ENCODE measurements around the gene CA10. TPM values are rescaled to one million over a fixed set of nuclear protein-coding genes. Genes with fewer than 3 reads are reported as not detected.

Gene CA10
- total RNA-seq, 1 donor from 2014 or later = not detected

- no peak for DNase-seq (ENCODE audit: extremely low read depth, low read depth, low spot score)
Measured at GRCh38 chr17:51890710-51891109, 267.8 kb downstream of the CA10 start.

DNA sequence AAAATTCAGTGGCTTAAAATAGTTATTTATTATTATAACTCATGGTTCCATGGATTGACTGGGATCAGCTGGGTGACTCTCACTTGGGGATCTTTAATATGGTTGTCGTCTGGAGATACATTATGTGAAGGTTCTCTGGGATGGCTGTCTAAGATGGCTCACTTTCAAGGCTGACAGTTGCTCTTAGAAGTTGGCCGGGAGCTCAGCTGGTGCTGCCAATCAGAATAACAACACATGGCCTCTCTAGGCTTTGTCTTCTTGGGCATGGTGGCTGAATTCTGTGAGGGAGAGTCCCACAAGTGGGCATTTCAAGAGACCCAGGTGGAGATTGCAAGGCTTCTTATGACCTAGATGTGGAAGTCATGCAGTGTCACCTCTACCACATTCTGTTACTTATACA, 269.7 kb downstream of the CA10 start:
- no peak for DNase-seq (ENCODE audit: extremely low read depth, low read depth, low spot score)

- DNase-seq (ENCODE audit: extremely low read depth, low read depth, low spot score) = no peak
Measured at GRCh38 chr17:51876986-51877385, 281.5 kb downstream of the CA10 start.

DNA sequence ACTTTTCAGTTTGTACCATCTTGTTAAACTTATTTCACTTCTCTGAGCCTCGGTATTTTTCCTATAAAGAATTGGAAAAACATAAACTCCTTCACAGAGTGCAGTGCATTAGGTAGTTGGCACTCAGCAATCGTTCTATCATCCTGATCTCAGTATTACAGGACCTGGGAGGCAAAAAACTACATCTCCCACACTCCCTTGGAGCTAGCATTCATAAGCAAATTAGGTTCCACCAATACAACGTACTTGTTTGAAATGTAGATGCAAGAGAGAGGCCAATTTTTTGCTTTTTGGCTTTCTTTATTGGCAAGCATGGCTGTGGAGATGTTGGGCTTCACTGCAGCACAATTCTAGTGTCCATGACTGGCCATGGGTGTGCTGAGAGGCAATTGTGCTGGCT, 285.2 kb downstream of the CA10 start:
- DNase-seq (ENCODE audit: extremely low read depth, low read depth, low spot score) = no peak

- no peak for DNase-seq (ENCODE audit: extremely low read depth, low read depth, low spot score)
Measured at GRCh38 chr17:51869387-51869786, 289.1 kb downstream of the CA10 start.

DNA sequence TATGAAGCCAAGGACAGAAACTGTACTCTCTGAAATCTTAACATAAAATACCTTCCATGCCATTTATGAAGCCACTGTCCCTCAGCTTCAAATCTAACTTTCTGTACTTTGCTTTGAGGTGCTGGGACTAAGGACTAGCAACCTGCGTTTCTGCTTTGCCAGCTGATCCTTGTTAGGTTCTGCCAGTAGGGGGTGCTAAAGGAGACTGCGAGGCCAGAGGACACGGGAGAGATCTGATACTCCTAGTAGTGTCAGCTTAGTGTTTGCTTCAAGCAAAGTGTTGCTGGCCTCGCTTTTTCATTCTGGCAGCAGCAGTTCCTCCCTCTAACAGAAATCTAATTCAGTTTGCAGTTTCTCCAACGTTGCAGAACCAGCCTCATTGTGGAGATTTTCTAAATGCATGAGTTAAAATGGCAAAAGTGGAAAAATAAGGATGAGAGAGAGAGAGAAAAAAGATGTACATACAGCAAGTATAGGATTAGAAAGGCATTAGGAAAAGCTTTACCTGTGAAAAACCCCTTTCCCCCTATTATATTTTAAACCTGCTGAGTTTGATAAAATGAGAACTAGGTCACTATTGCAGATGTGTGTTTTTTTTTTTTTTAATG, 297.5 kb downstream of the CA10 start:
- no peak for DNase-seq (ENCODE audit: extremely low read depth, low read depth, low spot score)

DNA sequence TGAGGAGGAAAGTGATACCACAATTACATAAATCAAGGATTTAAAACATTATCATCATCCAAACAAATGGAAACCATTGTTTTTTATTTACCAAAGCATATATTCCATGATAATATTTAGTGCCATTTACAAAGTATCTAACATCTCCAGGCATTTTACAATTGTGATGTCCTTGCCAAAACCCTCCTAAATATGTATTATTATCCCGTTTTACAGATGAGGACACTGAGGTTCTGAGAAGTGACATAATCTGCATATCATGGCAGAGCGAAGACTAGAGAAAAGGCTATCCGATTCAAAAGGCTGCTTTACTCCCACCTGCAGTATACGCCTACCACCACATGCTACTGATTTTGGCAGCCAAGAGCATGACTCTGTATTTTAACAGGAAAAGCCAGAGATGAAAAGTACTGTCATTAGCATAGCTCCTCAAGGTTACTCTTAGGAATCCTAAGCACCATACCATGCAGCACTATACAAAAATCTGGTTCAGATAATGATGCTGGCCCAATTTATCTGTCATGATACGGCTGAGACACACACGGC, 301.4 kb downstream of the CA10 start:
- no peak for DNase-seq (ENCODE audit: extremely low read depth, low read depth, low spot score)

DNA sequence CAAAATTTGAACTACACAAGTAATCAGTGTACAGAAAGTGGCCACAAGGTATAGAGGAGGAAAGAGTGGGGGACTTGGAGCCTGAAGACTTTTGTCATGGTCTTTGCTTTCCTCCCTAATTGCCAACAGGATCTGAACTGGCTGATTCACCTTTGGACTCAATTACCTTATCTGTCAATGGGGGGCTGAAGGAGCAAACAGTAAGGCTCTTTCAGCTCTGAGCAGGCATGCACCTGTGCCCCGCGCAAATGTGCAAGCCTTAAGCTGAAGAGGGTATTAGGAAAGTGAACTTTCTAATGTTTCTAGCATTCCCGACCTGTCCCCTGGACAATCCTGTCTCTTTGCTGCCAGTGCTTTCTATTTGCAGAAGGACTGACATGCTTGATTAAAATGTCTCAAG, 302.7 kb downstream of the CA10 start:
- DNase-seq (ENCODE audit: extremely low read depth, low read depth, low spot score) = no peak

DNA sequence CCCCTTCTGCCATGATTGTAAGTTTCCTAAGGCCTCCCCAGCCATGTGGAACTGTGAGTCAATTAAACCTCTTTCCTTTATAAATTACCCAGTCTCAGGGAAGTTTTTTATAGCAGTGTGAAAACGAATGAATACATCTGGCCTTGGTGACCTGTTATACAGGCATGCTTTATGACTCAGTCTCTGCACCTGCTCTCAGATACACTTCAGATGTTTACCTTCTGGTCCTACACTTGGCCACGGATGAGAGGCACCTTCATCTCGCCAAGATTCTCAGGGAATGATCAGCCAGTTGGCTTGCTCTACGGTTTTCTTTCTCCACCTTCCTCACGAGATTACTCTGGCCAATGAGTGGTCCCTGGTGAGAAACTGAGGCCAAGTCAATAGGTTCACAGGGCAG, 304.7 kb downstream of the CA10 start:
- DNase-seq (ENCODE audit: extremely low read depth, low read depth, low spot score) = no peak

DNA sequence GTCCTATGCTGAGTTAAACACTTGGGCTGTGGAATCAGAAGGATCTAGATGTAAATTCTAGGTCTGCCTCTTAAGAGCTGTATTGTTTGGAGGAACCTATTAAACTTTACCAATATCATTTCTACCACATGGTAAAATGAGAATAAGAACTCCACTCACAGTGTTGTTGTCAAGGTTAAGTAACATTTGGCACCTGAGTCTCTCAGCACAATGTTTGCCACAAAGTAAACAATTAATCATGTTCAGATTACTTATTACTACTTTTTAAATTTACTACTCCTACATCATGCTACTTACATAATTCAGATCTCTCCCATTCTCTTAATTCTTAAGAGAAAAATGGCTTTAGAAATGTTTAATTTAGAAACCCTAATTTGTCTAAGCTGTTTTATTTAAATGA, 305.9 kb downstream of the CA10 start:
- DNase-seq (ENCODE audit: extremely low read depth, low read depth, low spot score) = no peak

DNA sequence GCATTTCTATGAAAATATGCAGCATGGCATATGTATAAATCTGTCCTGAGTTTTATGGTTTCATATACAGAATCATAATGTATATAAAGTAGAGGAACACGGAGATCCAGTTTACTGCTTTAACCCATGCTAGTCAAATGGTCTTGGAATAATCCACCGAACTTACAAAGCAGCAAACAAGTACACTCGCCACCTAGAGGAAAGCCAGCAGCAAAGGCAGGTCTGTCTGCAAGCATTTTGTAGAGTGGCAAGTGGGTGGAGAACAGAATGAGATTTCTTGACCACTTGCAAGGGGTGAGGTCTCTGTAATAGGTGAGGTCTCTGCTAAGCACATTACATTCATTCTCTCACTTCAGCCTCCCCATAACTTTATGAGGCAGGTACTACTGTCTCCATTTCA, 308.3 kb downstream of the CA10 start:
- no peak for DNase-seq (ENCODE audit: extremely low read depth, low read depth, low spot score)

DNA sequence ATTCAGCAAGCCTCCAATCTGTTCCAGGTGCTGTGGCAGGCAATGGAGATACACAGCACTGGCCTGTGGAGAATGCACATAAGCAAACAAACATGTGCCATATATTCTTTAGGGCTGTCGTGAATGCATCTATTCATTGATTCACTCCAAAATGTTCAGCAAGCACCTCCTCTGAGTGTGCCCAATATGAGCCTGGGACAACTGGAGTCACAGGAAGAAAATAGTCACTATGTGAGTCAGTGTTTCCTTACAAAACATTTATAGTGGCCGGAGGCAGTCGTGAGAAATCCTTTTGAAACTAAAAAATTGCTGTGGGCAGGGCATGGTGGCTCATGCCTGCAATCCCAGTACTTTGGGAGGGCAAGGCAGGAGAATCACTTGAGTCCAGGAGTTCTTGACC, 310.1 kb downstream of the CA10 start:
- no peak for DNase-seq (ENCODE audit: extremely low read depth, low read depth, low spot score)

DNA sequence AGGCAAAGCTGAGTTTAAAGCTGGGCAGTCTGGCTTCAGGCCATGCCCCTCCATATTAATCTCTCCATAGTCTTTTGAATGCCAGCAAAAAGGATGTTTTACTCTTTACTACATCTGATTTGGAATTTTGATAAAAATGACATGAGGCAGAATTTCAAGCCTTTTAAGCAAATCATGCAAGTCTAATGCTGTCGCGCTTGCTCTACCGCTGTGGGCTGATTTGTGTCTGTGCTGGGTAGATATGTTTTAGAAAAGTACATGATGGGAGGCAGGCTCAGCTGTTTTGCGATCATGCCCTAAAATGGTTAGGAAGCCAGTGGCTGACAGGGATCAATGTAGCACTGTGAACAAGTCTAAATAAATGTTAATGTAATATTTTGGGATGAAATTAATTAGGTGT, 311.9 kb downstream of the CA10 start:
- DNase-seq (ENCODE audit: extremely low read depth, low read depth, low spot score) = no peak

- DNase-seq (ENCODE audit: extremely low read depth, low read depth, low spot score) = no peak
Measured at GRCh38 chr17:51845776-51846175, 312.7 kb downstream of the CA10 start.

DNA sequence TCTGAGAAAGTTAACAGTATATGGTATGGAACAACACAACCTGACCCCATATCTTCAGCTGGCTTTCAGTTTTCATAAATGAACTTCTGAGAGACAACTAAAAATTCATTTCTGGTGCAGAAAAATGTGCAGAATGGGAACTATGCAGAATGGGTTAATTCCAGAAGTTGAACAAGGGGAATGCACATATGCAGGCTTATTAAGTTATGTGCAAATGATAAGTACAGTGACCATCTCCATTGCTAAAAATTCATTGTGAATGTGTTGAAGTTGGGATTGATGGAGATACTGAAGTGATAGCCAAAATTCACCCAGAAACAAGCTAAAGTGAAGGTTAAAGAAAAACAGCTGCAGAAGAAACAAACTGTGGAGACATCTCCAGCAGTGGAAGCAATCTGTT, 315.8 kb downstream of the CA10 start:
- no peak for DNase-seq (ENCODE audit: extremely low read depth, low read depth, low spot score)

GRCh38 chr17:51841669-51842068, 316.8 kb downstream of the CA10 start:
- no peak for DNase-seq (ENCODE audit: extremely low read depth, low read depth, low spot score)

GRCh38 chr17:51840688-51841087, 317.8 kb downstream of the CA10 start:
- no peak for DNase-seq (ENCODE audit: extremely low read depth, low read depth, low spot score)

- no peak for DNase-seq (ENCODE audit: extremely low read depth, low read depth, low spot score)
Measured at GRCh38 chr17:51833620-51834019, 324.9 kb downstream of the CA10 start.

- no peak for DNase-seq (ENCODE audit: extremely low read depth, low read depth, low spot score)
Measured at GRCh38 chr17:51833045-51833444, 325.5 kb downstream of the CA10 start.

DNA sequence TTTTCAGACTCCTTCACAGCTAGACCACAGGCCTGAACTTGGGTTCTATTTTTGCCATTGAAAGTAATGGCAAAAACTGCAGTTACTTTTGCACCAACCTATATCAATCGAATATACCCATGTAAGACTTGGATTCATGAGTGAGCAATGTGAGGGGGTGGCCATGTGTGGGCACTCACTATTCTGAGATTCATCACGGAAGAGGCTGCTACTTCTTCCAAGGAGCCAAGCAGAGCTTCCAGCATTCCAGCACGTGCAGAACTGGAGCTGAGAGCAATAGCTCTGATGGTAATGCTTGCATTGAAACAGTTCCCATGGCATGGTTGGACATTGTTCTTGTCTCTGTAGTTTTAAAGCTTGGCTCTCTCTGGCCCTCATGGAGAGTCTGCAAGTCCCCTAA, 327.6 kb downstream of the CA10 start:
- no peak for DNase-seq (ENCODE audit: extremely low read depth, low read depth, low spot score)

- DNase-seq (ENCODE audit: extremely low read depth, low read depth, low spot score) = no peak
Measured at GRCh38 chr17:51830451-51830850, 328.1 kb downstream of the CA10 start.

DNA sequence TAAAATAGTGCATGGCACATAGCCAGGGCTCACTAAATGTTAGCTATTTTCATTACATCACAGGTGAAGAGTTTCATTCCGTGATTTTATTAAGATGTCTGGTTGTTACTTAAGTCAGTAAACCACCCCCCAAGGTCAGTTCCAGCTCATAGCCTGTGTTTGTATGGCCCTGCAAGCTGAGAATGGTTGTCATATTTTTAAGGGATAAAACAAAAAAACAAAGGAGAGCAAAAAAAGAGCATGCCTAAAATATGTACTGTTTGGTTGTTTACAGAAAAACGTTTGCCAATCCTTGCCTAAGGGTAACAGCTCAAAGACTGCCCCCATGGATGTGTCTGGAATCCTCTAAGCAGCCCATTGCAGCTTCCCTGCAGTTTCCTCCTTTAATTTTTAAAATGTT, 329.6 kb downstream of the CA10 start:
- DNase-seq (ENCODE audit: extremely low read depth, low read depth, low spot score) = no peak

- no peak for DNase-seq (ENCODE audit: extremely low read depth, low read depth, low spot score)
Measured at GRCh38 chr17:51827140-51827539, 331.4 kb downstream of the CA10 start.

All from glomerular endothelial cell (primary cell).